OCI-LY7 (cell line): ENCODE measurements around the gene GATAD2A. TPM values are rescaled to one million over a fixed set of nuclear protein-coding genes. Genes with fewer than 3 reads are reported as not detected.

Experiments used
- BruUV-seq: library from RNA; stranded (reverse); fragments of 400-500 nt; replicated peaks from 2 replicates; lab custom pipeline; 2021; lab: Mats Ljungman, UMichigan
- CTCF ChIA-PET: fragments of 300-600 bp; sonication (Branson Sonifier 250); formaldehyde crosslinking; loops from one replicate; lab custom pipeline; 2022; ENCODE audit warnings: antibody characterized with exemption; ENCODE audit not compliant: unreplicated experiment; lab: Charles Lee
- POLR2A ChIA-PET: fragments of 300-600 bp; sonication (Branson Sonifier 250); formaldehyde crosslinking; loops from one replicate; lab custom pipeline; 2022; ENCODE audit warnings: antibody characterized with exemption; lab: Charles Lee
- DNase-seq: peaks from one replicate; pipeline ENCODE4 v3.0.0-alpha.2; 2015; ENCODE audit warnings: low spot score
- H2AFZ ChIP-seq: fragments of 200-600 bp; sonication (generic), shearing (Covaris generic); 2 replicates; pipeline ENCODE4 v1.6.1; 2014; ENCODE audit warnings: mild to moderate bottlenecking, antibody characterized with exemption, low read length, moderate library complexity
- H3K27ac ChIP-seq: fragments of 200-600 bp; sonication (generic); 2 replicates; pipeline ENCODE4 v1.5.1; 2014; ENCODE audit warnings: mixed run types, low read depth, mild to moderate bottlenecking, moderate library complexity, low read length, inconsistent platforms; ENCODE audit not compliant: poor library complexity, severe bottlenecking
- H3K36me3 ChIP-seq: fragments of 200-600 bp; sonication (generic); 2 replicates; pipeline ENCODE4 v1.6.1; 2014; ENCODE audit warnings: mild to moderate bottlenecking, antibody characterized with exemption, low read length, moderate library complexity, mixed read lengths; ENCODE audit not compliant: insufficient read depth
- H3K4me1 ChIP-seq: fragments of 200-600 bp; sonication (generic); 2 replicates; pipeline ENCODE4 v1.5.1; 2014; ENCODE audit warnings: mild to moderate bottlenecking, low read length; ENCODE audit not compliant: insufficient read depth, poor library complexity, severe bottlenecking
- H3K4me2 ChIP-seq: fragments of 200-600 bp; sonication (generic); 2 replicates; pipeline ENCODE4 v1.6.1; 2014; ENCODE audit warnings: mild to moderate bottlenecking, low read length
- H3K4me3 ChIP-seq: fragments of 200-600 bp; sonication (generic); 2 replicates; pipeline ENCODE4 v1.5.1; 2014; ENCODE audit warnings: mild to moderate bottlenecking, low read depth, low read length; ENCODE audit not compliant: poor library complexity, severe bottlenecking
- H3K79me2 ChIP-seq: fragments of 200-600 bp; sonication (generic); 2 replicates; pipeline ENCODE4 v1.6.1; 2016; ENCODE audit warnings: low read depth, mild to moderate bottlenecking, low read length, moderate library complexity, mixed read lengths; ENCODE audit not compliant: insufficient read depth
- H3K9me2 ChIP-seq: fragments of 200-600 bp; sonication (generic); 2 replicates; pipeline ENCODE4 v1.6.1; 2016; ENCODE audit warnings: mild to moderate bottlenecking, low read length, mixed read lengths; ENCODE audit not compliant: insufficient read depth
- H3K9me3 ChIP-seq: fragments of 200-600 bp; sonication (generic); 2 replicates; pipeline ENCODE4 v1.6.1; 2014; ENCODE audit warnings: mild to moderate bottlenecking, mixed run types, low read length, mixed read lengths
- H4K20me1 ChIP-seq: fragments of 200-600 bp; sonication (generic); 2 replicates; pipeline ENCODE4 v1.6.1; 2014; ENCODE audit warnings: mild to moderate bottlenecking, antibody characterized with exemption, low read length, moderate library complexity, mixed read lengths; ENCODE audit not compliant: insufficient read depth
- CTCF ChIP-seq: fragments of 200-600 bp; sonication (generic); conservative IDR thresholded peaks from 2 replicates; pipeline ENCODE4 v1.5.1; 2014; ENCODE audit warnings: mild to moderate bottlenecking, antibody characterized with exemption, low read length, moderate library complexity, mixed read lengths
- EZH2phosphoT487 ChIP-seq: fragments of 200-600 bp; sonication (generic); IDR thresholded peaks from 2 replicates; pipeline ENCODE4 v1.6.1; 2018; ENCODE audit warnings: low read depth, borderline replicate concordance, mild to moderate bottlenecking, mixed run types, antibody characterized with exemption, low read length, moderate library complexity, mixed read lengths
- intact Hi-C: fragments of 100-400 bp; cut with micrococcal nuclease; formaldehyde crosslinking; loops from one replicate; pipeline ENCODE4 v1.10.0; 2022; ENCODE audit not compliant: unreplicated experiment
- microRNA-seq: library from miRNA; unstranded; fragments of <30 nt; microRNA quantifications from one replicate; pipeline ENCODE4 v1.2.0, GENCODE V29; 2022; ENCODE audit warnings: borderline replicate concordance
- small RNA-seq: library from RNA; depleted of rRNA; stranded (forward); fragments of <200 nt; gene quantifications from one replicate; pipeline ENCODE3, GENCODE V24; 2014
- total RNA-seq, 2 experiments: library from RNA; depleted of rRNA in 1 of 2; stranded (reverse); fragments of >200 nt in 1 of 2; shearing (Covaris generic) in 1 of 2; gene quantifications; 2 replicates each; pipeline ENCODE4 v1.2.3, GENCODE V29; 2014 to 2022

GATAD2A gene
- total RNA-seq, 2 experiments from 2014 or later: 62.8 to 156 TPM

- Histone ChIP-seq H3K79me2 (no peaks in the 10 kb centered on the region), H3K36me3 (no peaks in the 10 kb centered on the region), H3K4me3 (no peak overlapping the region), H3K4me2 (no peak overlapping the region), H2AFZ (no peak overlapping the region), H4K20me1 (no peaks in the 10 kb centered on the region), H3K9me2 (no peaks in the 10 kb centered on the region), H3K9me3 (no peaks in the 10 kb centered on the region), H3K27ac (no peak overlapping the region), H3K4me1 (no peaks in the 10 kb centered on the region)
- peak; percentile 60 for DNase-seq
- ChIA-PET POLR2A (interaction anchor here (0.6 kb wide), 1 partner anchor 162 kb away, joined by 4 read pairs; no protein-coding TSS in a partner anchor), CTCF (interaction anchor here (1.0 kb wide), 1 partner anchor 28 kb away, joined by 3 read pairs; no protein-coding TSS in a partner anchor)
- intact Hi-C loops: no loop called here
- BruUV-seq: no TSS peak
- TF ChIP-seq CTCF (peak; percentile 88), EZH2phosphoT487 (no peak)
Observed at GRCh38 chr19:19554074-19555023, 148.9 kb downstream of the GATAD2A start.

GRCh38 chr19:19558055-19558454, 152.6 kb downstream of the GATAD2A start:
- Histone ChIP-seq H3K4me1 (no peaks in the 10 kb centered on the region), H3K4me3 (no peak overlapping the region), H2AFZ (no peak overlapping the region), H3K27ac (no peak overlapping the region), H4K20me1 (no peaks in the 10 kb centered on the region), H3K4me2 (no peak overlapping the region), H3K36me3 (no peaks in the 10 kb centered on the region), H3K9me3 (no peaks in the 10 kb centered on the region), H3K9me2 (no peaks in the 10 kb centered on the region), H3K79me2 (no peaks in the 10 kb centered on the region)
- DNase-seq: no peak
- POLR2A ChIA-PET: no interaction called here
- BruUV-seq: no TSS peak
- intact Hi-C loops: no loop called here
- TF ChIP-seq CTCF (no peak), EZH2phosphoT487 (no peak)
- CTCF ChIA-PET: interaction anchor here (0.6 kb wide), 1 partner anchor 17 kb away, joined by 3 read pairs; no protein-coding TSS in a partner anchor

Small RNA genes lying within 50 kb of the gene (microRNA-seq; reads per million reads assigned to microRNA genes)
- gene MIR640: not detected

Small RNA genes lying within 50 kb of the gene (small RNA-seq; reads per million reads assigned to genes)
- not detected for gene MIR640

Other genes starting within 250 kb of the GATAD2A start
- 175 and 201 TPM in 2 replicates for gene MEF2B, start 235.4 kb upstream of the GATAD2A start, total RNA-seq (2014; rRNA removed; shearing (Covaris generic))
- 295 and 304 TPM in 2 replicates for gene MEF2B, start 235.4 kb upstream of the GATAD2A start, total RNA-seq (2022)
- gene BORCS8, start 213.5 kb upstream of the GATAD2A start, total RNA-seq (2014; rRNA removed; shearing (Covaris generic)): 31.0 and 39.8 TPM in 2 replicates
- gene BORCS8, start 213.5 kb upstream of the GATAD2A start, total RNA-seq (2022): 35.2 and 40.2 TPM in 2 replicates
- 103 and 105 TPM in 2 replicates for gene RFXANK, start 213.4 kb upstream of the GATAD2A start, total RNA-seq (2014; rRNA removed; shearing (Covaris generic))
- 114 and 115 TPM in 2 replicates for gene RFXANK, start 213.4 kb upstream of the GATAD2A start, total RNA-seq (2022)
- 28.6 and 29.7 TPM in 2 replicates for gene NR2C2AP, start 202.3 kb upstream of the GATAD2A start, total RNA-seq (2014; rRNA removed; shearing (Covaris generic))
- gene NR2C2AP, start 202.3 kb upstream of the GATAD2A start, total RNA-seq (2022): 21.2 and 27.3 TPM in 2 replicates
- not detected in 2 replicates for gene NCAN, start 193.7 kb upstream of the GATAD2A start, total RNA-seq (2014; rRNA removed; shearing (Covaris generic))
- gene NCAN, start 193.7 kb upstream of the GATAD2A start, total RNA-seq (2022): not detected in 2 replicates
- not detected in 2 replicates for gene TM6SF2, start 132.4 kb upstream of the GATAD2A start, total RNA-seq (2014; rRNA removed; shearing (Covaris generic))
- not detected in 2 replicates for gene TM6SF2, start 132.4 kb upstream of the GATAD2A start, total RNA-seq (2022)
- gene SUGP1, start 85.2 kb upstream of the GATAD2A start, total RNA-seq (2014; rRNA removed; shearing (Covaris generic)): 34.6 and 37.9 TPM in 2 replicates
- 61.4 and 64.2 TPM in 2 replicates for gene SUGP1, start 85.2 kb upstream of the GATAD2A start, total RNA-seq (2022)
- gene MAU2, start 84.8 kb upstream of the GATAD2A start, total RNA-seq (2014; rRNA removed; shearing (Covaris generic)): 31.9 and 58.7 TPM in 2 replicates
- 81.7 and 103 TPM in 2 replicates for gene MAU2, start 84.8 kb upstream of the GATAD2A start, total RNA-seq (2022)
- 7.1 and 10.5 TPM in 2 replicates for gene TSSK6, start 109.9 kb downstream of the GATAD2A start, total RNA-seq (2014; rRNA removed; shearing (Covaris generic))
- gene TSSK6, start 109.9 kb downstream of the GATAD2A start, total RNA-seq (2022): 6.4 and 8.7 TPM in 2 replicates
- gene NDUFA13, start 110.5 kb downstream of the GATAD2A start, total RNA-seq (2014; rRNA removed; shearing (Covaris generic)): 275 and 320 TPM in 2 replicates
- 421 and 429 TPM in 2 replicates for gene NDUFA13, start 110.5 kb downstream of the GATAD2A start, total RNA-seq (2022)
- 5.4 and 6.9 TPM in 2 replicates for gene YJEFN3, start 123.2 kb downstream of the GATAD2A start, total RNA-seq (2014; rRNA removed; shearing (Covaris generic))
- 35.3 and 35.8 TPM in 2 replicates for gene YJEFN3, start 123.2 kb downstream of the GATAD2A start, total RNA-seq (2022)
- 0.19 TPM in 1 of 2 replicates, not detected in the other for gene CILP2, start 132.6 kb downstream of the GATAD2A start, total RNA-seq (2014; rRNA removed; shearing (Covaris generic))
- 0.48 and 0.51 TPM in 2 replicates for gene CILP2, start 132.6 kb downstream of the GATAD2A start, total RNA-seq (2022)
- gene PBX4, start 213.0 kb downstream of the GATAD2A start, total RNA-seq (2014; rRNA removed; shearing (Covaris generic)): 5.1 and 6.7 TPM in 2 replicates
- gene PBX4, start 213.0 kb downstream of the GATAD2A start, total RNA-seq (2022): 4.6 and 5.0 TPM in 2 replicates
- 6.0 and 12.4 TPM in 2 replicates for gene LPAR2, start 222.5 kb downstream of the GATAD2A start, total RNA-seq (2014; rRNA removed; shearing (Covaris generic))
- gene LPAR2, start 222.5 kb downstream of the GATAD2A start, total RNA-seq (2022): 17.5 and 18.4 TPM in 2 replicates
- gene GMIP, start 238.0 kb downstream of the GATAD2A start, total RNA-seq (2014; rRNA removed; shearing (Covaris generic)): 30.1 and 34.7 TPM in 2 replicates
- 41.6 and 48.7 TPM in 2 replicates for gene GMIP, start 238.0 kb downstream of the GATAD2A start, total RNA-seq (2022)